ENCODE measurements around the gene LRP1.

LRP1 gene

GRCh38 chr12:57240066-57240921 is 112.0 kb downstream of the LRP1 start:
- peak; percentile 59 for DNase-seq

- no peak for DNase-seq
Measured at GRCh38 chr12:57240926-57241401, 112.7 kb downstream of the LRP1 start.

GRCh38 chr12:57241402-57242310 is 113.4 kb downstream of the LRP1 start:
- no peak for DNase-seq

GRCh38 chr12:57242329-57242690 is 114.0 kb downstream of the LRP1 start:
- DNase-seq: no peak

- peak; percentile 72 for DNase-seq
Measured at GRCh38 chr12:57242691-57243454, 114.6 kb downstream of the LRP1 start.

- peak; percentile 84 for DNase-seq
Measured at GRCh38 chr12:57243521-57244311, 115.4 kb downstream of the LRP1 start.

GRCh38 chr12:57244312-57244696 is 116.0 kb downstream of the LRP1 start:
- no peak for DNase-seq

GRCh38 chr12:57247041-57247440 is 118.8 kb downstream of the LRP1 start:
- no peak for DNase-seq

- DNase-seq: no peak
Measured at GRCh38 chr12:57248934-57249742, 120.9 kb downstream of the LRP1 start.

GRCh38 chr12:57250541-57250940 is 122.3 kb downstream of the LRP1 start:
- DNase-seq: no peak

GRCh38 chr12:57250956-57251355 is 122.7 kb downstream of the LRP1 start, which contains the start of gene STAC3:
Gene STAC3 (minus strand): TSS chr12:57251187. CDS start chr12:57249636, 1,551 bp downstream.
- peak; percentile 62 for DNase-seq

- DNase-seq: peak; percentile 0
Measured at GRCh38 chr12:57254506-57255280, 126.4 kb downstream of the LRP1 start.

GRCh38 chr12:57255916-57256315 is 127.6 kb downstream of the LRP1 start:
- no peak for DNase-seq

- no peak for DNase-seq
Measured at GRCh38 chr12:57258977-57259970, 131.0 kb downstream of the LRP1 start.

GRCh38 chr12:57260366-57260765 is 132.1 kb downstream of the LRP1 start:
- no peak for DNase-seq

GRCh38 chr12:57261428-57261865 is 133.2 kb downstream of the LRP1 start:
- no peak for DNase-seq

GRCh38 chr12:57262126-57262822 is 134.0 kb downstream of the LRP1 start:
- DNase-seq: no peak
